Keratinocyte (primary cell): Measurements from ENCODE around the gene PTN. TPM values are rescaled to one million over a fixed set of nuclear protein-coding genes. Genes with fewer than 3 reads are reported as not detected.

Experiments used
- DNase-seq: peaks from one replicate; pipeline ENCODE4 v3.0.0-alpha.2; 2011; ENCODE audit warnings: low read depth, missing footprints, low spot score
- FAIRE-seq: peaks from 2 replicates; lab custom pipeline; 2011; peaks lifted over from hg19 to GRCh38; lab: Jason Lieb, UNC
- H2AFZ ChIP-seq: 2 replicates; pipeline ENCODE4 v1.6.0; 2012; ENCODE audit warnings: low read length, control low read depth, inconsistent platforms; ENCODE audit not compliant: control insufficient read depth
- H3K27ac ChIP-seq: 2 replicates; pipeline ENCODE4 v1.5.1; 2011; ENCODE audit warnings: low read length; ENCODE audit not compliant: control insufficient read depth, insufficient read depth
- H3K27me3 ChIP-seq: 3 replicates; pipeline ENCODE4 v1.6.0; 2011; ENCODE audit warnings: low read length; ENCODE audit not compliant: control insufficient read depth, insufficient read depth; ENCODE audit errors: extremely low read depth
- H3K36me3 ChIP-seq, 2 experiments: 2 replicates in 1 of 2; 3 replicates in 1 of 2; pipeline ENCODE4 v1.5.1; 2011; ENCODE audit warnings: low read length in 2 of 2, mild to moderate bottlenecking in 1 of 2; ENCODE audit not compliant: control insufficient read depth in 2 of 2, insufficient read depth in 2 of 2; ENCODE audit errors: extremely low read depth in 1 of 2
- H3K4me1 ChIP-seq: 3 replicates; pipeline ENCODE4 v1.5.1; 2011; ENCODE audit warnings: low read length; ENCODE audit not compliant: control insufficient read depth, insufficient read depth; ENCODE audit errors: extremely low read depth
- H3K4me2 ChIP-seq: 3 replicates; pipeline ENCODE4 v1.6.0; 2011; ENCODE audit warnings: low read depth, low read length; ENCODE audit not compliant: control insufficient read depth, insufficient read depth; ENCODE audit errors: extremely low read depth
- H3K4me3 ChIP-seq, 3 experiments: fragments of 200-600 bp in 1 of 3; sonication (generic) in 1 of 3; 2 replicates in 2 of 3; 3 replicates in 1 of 3; pipeline ENCODE4 v1.5.1; 2011 to 2016; ENCODE audit warnings: low read length in 3 of 3, mild to moderate bottlenecking in 3 of 3, control low read depth in 2 of 3, inconsistent platforms in 1 of 3, low read depth in 1 of 3, mixed read lengths in 1 of 3, mixed run types in 1 of 3, moderate library complexity in 1 of 3; ENCODE audit not compliant: control insufficient read depth in 2 of 3, insufficient read depth in 2 of 3; ENCODE audit errors: extremely low read depth in 1 of 3
- H3K79me2 ChIP-seq: 2 replicates; pipeline ENCODE4 v1.6.0; 2012; ENCODE audit warnings: low read length; ENCODE audit not compliant: control insufficient read depth, insufficient read depth
- H3K9ac ChIP-seq: 3 replicates; pipeline ENCODE4 v1.6.0; 2011; ENCODE audit warnings: low read length; ENCODE audit not compliant: control insufficient read depth, insufficient read depth; ENCODE audit errors: extremely low read depth
- H3K9me1 ChIP-seq: 3 replicates; pipeline ENCODE4 v1.6.0; 2011; ENCODE audit warnings: low read length; ENCODE audit not compliant: control insufficient read depth, insufficient read depth; ENCODE audit errors: extremely low read depth
- H3K9me3 ChIP-seq: 2 replicates; pipeline ENCODE4 v1.5.1; 2012; ENCODE audit warnings: low read depth, low read length; ENCODE audit not compliant: control insufficient read depth
- H4K20me1 ChIP-seq: 3 replicates; pipeline ENCODE4 v1.6.0; 2011; ENCODE audit warnings: low read length; ENCODE audit not compliant: control insufficient read depth, insufficient read depth; ENCODE audit errors: extremely low read depth
- CTCF ChIP-seq, 3 experiments: IDR thresholded peaks in 1 of 3; conservative IDR thresholded peaks in 1 of 3; optimal IDR thresholded peaks in 1 of 3; 2 replicates in 2 of 3; 3 replicates in 1 of 3; pipeline versions ENCODE3 to v1.5.1; 2011; ENCODE audit warnings: low read length in 3 of 3, mild to moderate bottlenecking in 3 of 3, moderate library complexity in 2 of 3, control low read depth in 1 of 3, inconsistent platforms in 1 of 3; ENCODE audit not compliant: insufficient read depth in 2 of 3; ENCODE audit errors: extremely low read depth in 1 of 3
- EZH2 ChIP-seq: IDR thresholded peaks from one replicate; pipeline ENCODE4 v1.6.1; 2012; ENCODE audit warnings: inconsistent platforms, mild to moderate bottlenecking, low read length, moderate library complexity
- dilution Hi-C: fragments of 300-500 bp; cut with MboI; formaldehyde crosslinking; loops from one replicate; pipeline ENCODE4 v1.7.0; 2020; ENCODE audit warnings: low sequenced_read_pairs; ENCODE audit not compliant: extremely low pct_ligation_motif_present
- polyA plus RNA-seq, 5 experiments: library from polyadenylated mRNA; depleted of rRNA in 3 of 5; stranded (reverse) in 3 of 5; stranded (forward) in 1 of 5; unstranded in 1 of 5; fragments of >200 nt; gene quantifications; 1 replicate in 1 of 5; 2 replicates in 3 of 5; 3 replicates in 1 of 5; pipeline versions ENCODE4 v1.2.1 to v1.2.3, GENCODE V29; 2011 to 2012; ENCODE audit warnings: missing spikeins in 2 of 5, low read depth in 1 of 5, low replicate concordance in 1 of 5

The PTN gene
- polyA plus RNA-seq, 1 donor (not counting 4 experiments of a cell fraction or from before 2014, with no cell fraction given): not detected

- no peak for TF ChIP-seq EZH2
- no peak for TF ChIP-seq CTCF (optimal IDR thresholded peaks at IDR 0.05 in 1 of 3, IDR thresholded peaks at IDR 0.05 in 1 of 3, conservative IDR thresholded peaks at IDR 0.05 in 1 of 3; ENCODE audit: extremely low read depth in 1 of 3, insufficient read depth in 2 of 3, low read length in 3 of 3)
- no peaks in the 10 kb centered on the region for H3K79me2 ChIP-seq
- no peak overlapping the region for H3K27ac ChIP-seq
- no peaks in the 10 kb centered on the region for H3K36me3 ChIP-seq
- dilution Hi-C loops: no loop called here
- FAIRE-seq: no peak
- H4K20me1 ChIP-seq: no peaks in the 10 kb centered on the region
- no peaks in the 10 kb centered on the region for H3K4me1 ChIP-seq
- H3K9me1 ChIP-seq: no peaks in the 10 kb centered on the region
- H3K4me2 ChIP-seq: no peak overlapping the region
- H3K9me3 ChIP-seq: no peaks in the 10 kb centered on the region
- DNase-seq: no peak
- no peaks in the 10 kb centered on the region for H3K27me3 ChIP-seq
- H3K9ac ChIP-seq: no peak overlapping the region
- no peak overlapping the region for H3K4me3 ChIP-seq
- no peak overlapping the region for H2AFZ ChIP-seq
Measured at GRCh38 chr7:137306748-137307147, 36.8 kb downstream of the PTN start.

GRCh38 chr7:137305901-137306621 is 37.5 kb downstream of the PTN start:
- FAIRE-seq (no peak), DNase-seq (no peak)
- Histone ChIP-seq H4K20me1 (no peaks in the 10 kb centered on the region), H3K4me1 (no peaks in the 10 kb centered on the region), H3K9me1 (no peaks in the 10 kb centered on the region), H3K4me3 (no peak overlapping the region), H3K27me3 (no peaks in the 10 kb centered on the region), H3K9ac (no peak overlapping the region), H3K4me2 (no peak overlapping the region), H3K79me2 (no peaks in the 10 kb centered on the region), H3K36me3 (no peaks in the 10 kb centered on the region), H2AFZ (no peak overlapping the region), H3K9me3 (no peaks in the 10 kb centered on the region), H3K27ac (no peak overlapping the region)
- dilution Hi-C loops: no loop called here
- TF ChIP-seq EZH2: no peak
- no peak for TF ChIP-seq CTCF (optimal IDR thresholded peaks at IDR 0.05 in 1 of 3, IDR thresholded peaks at IDR 0.05 in 1 of 3, conservative IDR thresholded peaks at IDR 0.05 in 1 of 3; ENCODE audit: extremely low read depth in 1 of 3, insufficient read depth in 2 of 3, low read length in 3 of 3)
